ENCODE data around the gene STXBP6.

The STXBP6 gene

GRCh38 chr14:25006031-25006430, 43.9 kb downstream of the STXBP6 start:
- TF ChIP-seq CTCF (IDR thresholded peaks at IDR 0.05; ENCODE audit: insufficient read depth, low read length, missing control alignments) = no peak
- ChIA-PET POLR2A (interaction anchor here (0.5 to 0.7 kb wide), 2 partner anchors 104 to 515 kb away, joined by 3 read pairs; no protein-coding TSS in a partner anchor), CTCF (no interaction called here)
- DNase-seq (ENCODE audit: low read depth, low spot score) = no peak
- H3K4me3 ChIP-seq (ENCODE audit: low read depth, low read length) = no peak overlapping the region

DNA sequence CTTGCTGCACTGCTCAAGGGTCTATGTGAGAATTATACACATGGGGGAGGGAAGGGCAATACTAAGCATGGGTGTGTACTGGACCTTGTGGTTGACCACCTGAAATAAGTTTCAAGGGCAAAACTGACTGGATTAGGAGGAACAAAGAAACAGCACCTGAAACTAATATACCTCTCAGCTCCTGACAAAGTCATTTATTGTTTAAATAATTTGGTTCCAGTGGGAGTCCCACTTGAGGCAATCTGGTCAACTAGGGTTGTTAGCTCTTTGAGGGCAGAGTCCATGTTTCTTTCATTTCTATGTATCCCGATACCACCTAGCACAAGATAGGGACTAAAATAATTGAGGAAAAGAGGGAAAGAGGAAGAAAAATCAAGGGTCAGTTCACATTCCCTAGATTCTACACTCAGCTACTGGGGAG, 45.5 kb downstream of the STXBP6 start:
- no peak for TF ChIP-seq CTCF (IDR thresholded peaks at IDR 0.05; ENCODE audit: insufficient read depth, low read length, missing control alignments)
- CTCF ChIA-PET = no interaction called here
- no peak overlapping the region for H3K4me3 ChIP-seq (ENCODE audit: low read depth, low read length)
- POLR2A ChIA-PET = no interaction called here
- no peak for DNase-seq (ENCODE audit: low read depth, low spot score)

GRCh38 chr14:25003537-25003936, 46.4 kb downstream of the STXBP6 start:
- DNase-seq (ENCODE audit: low read depth, low spot score) = no peak
- H3K4me3 ChIP-seq (ENCODE audit: low read depth, low read length) = no peak overlapping the region
- POLR2A ChIA-PET = no interaction called here
- no peak for TF ChIP-seq CTCF (IDR thresholded peaks at IDR 0.05; ENCODE audit: insufficient read depth, low read length, missing control alignments)
- CTCF ChIA-PET = no interaction called here

GRCh38 chr14:25001601-25002000, 48.3 kb downstream of the STXBP6 start:
- no peak overlapping the region for H3K4me3 ChIP-seq (ENCODE audit: low read depth, low read length)
- POLR2A ChIA-PET = no interaction called here
- CTCF ChIA-PET = no interaction called here
- no peak for TF ChIP-seq CTCF (IDR thresholded peaks at IDR 0.05; ENCODE audit: insufficient read depth, low read length, missing control alignments)
- no peak for DNase-seq (ENCODE audit: low read depth, low spot score)

DNA sequence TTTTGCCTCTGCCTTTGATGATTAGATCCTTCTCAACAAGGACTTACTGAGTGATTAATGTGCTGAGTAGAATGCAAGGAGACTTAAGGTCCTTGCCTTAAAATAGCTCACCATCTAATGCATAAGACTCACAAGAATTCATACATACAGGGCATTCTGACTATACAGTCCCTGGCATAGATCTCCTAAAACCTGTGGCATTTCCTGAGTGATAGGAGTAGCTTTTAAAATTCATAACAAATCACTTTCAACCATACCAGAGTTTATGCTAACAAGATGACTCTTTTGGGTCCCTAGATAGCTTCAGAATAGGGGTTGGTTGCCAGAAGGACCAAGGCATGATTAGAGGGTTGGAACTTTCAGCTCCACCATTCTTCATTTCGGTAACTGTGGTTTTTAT, 48.8 kb downstream of the STXBP6 start:
- no peak for TF ChIP-seq CTCF (IDR thresholded peaks at IDR 0.05; ENCODE audit: insufficient read depth, low read length, missing control alignments)
- no peak overlapping the region for H3K4me3 ChIP-seq (ENCODE audit: low read depth, low read length)
- ChIA-PET CTCF (no interaction called here), POLR2A (no interaction called here)
- peak; percentile 16 for DNase-seq (ENCODE audit: low read depth, low spot score)

GRCh38 chr14:24999157-24999556, 50.8 kb downstream of the STXBP6 start:
- ChIA-PET POLR2A (no interaction called here), CTCF (no interaction called here)
- no peak overlapping the region for H3K4me3 ChIP-seq (ENCODE audit: low read depth, low read length)
- TF ChIP-seq CTCF (IDR thresholded peaks at IDR 0.05; ENCODE audit: insufficient read depth, low read length, missing control alignments) = no peak
- DNase-seq (ENCODE audit: low read depth, low spot score) = no peak
